IPS-15b (cell line): ENCODE measurements around the gene RGSL1.

Experiments used
- H3K27me3 ChIP-seq: one replicate; pipeline ENCODE4 v1.6.1; 2013; ENCODE audit warnings: low read length; ENCODE audit not compliant: control insufficient read depth, insufficient read depth
- H3K36me3 ChIP-seq: one replicate; pipeline ENCODE4 v1.6.1; 2013; ENCODE audit warnings: low read length; ENCODE audit not compliant: control insufficient read depth, insufficient read depth
- H3K4me1 ChIP-seq: one replicate; pipeline ENCODE4 v1.6.1; 2013; ENCODE audit warnings: mild to moderate bottlenecking, low read length; ENCODE audit not compliant: control insufficient read depth, insufficient read depth
- H3K4me3 ChIP-seq: one replicate; pipeline ENCODE4 v1.5.1; 2013; ENCODE audit warnings: low read depth, low read length
- H3K9ac ChIP-seq: one replicate; pipeline ENCODE4 v1.6.1; 2013; ENCODE audit warnings: low read depth, mild to moderate bottlenecking, low read length
- H3K9me3 ChIP-seq: one replicate; pipeline ENCODE4 v1.6.1; 2013; ENCODE audit warnings: mild to moderate bottlenecking, low read length; ENCODE audit not compliant: control insufficient read depth, insufficient read depth

The RGSL1 gene

DNA sequence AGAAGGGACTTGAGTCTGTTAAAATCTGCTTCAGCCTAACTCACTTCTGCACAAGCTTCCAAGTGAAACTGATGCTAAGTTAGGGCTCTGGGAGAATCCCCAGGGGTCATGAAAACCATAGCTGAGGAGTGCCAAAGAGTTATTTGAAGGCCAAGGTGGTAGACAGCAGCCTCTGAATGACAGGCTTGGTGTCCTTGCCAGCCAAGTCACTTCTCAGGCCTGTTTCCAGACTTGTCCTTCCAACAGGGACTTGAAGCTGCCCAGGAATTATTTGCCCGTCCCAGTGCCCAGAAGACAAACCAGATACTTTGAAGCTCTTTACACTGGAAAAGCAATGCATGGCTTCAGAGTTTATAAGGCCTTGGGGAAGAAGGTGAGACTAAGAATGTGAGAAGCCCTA, 105.5 kb downstream of the RGSL1 start:
- no peaks in the 10 kb centered on the region for H3K9me3 ChIP-seq
- H3K4me1 ChIP-seq, result no peaks in the 10 kb centered on the region
- no peak overlapping the region for H3K4me3 ChIP-seq
- no peaks in the 10 kb centered on the region for H3K36me3 ChIP-seq
- H3K9ac ChIP-seq, result no peak overlapping the region
- H3K27me3 ChIP-seq, result no peaks in the 10 kb centered on the region

- no peaks in the 10 kb centered on the region for H3K27me3 ChIP-seq
- no peak overlapping the region for H3K4me3 ChIP-seq
- no peaks in the 10 kb centered on the region for H3K4me1 ChIP-seq
- H3K9ac ChIP-seq, result no peak overlapping the region
- no peaks in the 10 kb centered on the region for H3K36me3 ChIP-seq
- no peaks in the 10 kb centered on the region for H3K9me3 ChIP-seq
Measured at GRCh38 chr1:182556279-182556678, 106.3 kb downstream of the RGSL1 start.

DNA sequence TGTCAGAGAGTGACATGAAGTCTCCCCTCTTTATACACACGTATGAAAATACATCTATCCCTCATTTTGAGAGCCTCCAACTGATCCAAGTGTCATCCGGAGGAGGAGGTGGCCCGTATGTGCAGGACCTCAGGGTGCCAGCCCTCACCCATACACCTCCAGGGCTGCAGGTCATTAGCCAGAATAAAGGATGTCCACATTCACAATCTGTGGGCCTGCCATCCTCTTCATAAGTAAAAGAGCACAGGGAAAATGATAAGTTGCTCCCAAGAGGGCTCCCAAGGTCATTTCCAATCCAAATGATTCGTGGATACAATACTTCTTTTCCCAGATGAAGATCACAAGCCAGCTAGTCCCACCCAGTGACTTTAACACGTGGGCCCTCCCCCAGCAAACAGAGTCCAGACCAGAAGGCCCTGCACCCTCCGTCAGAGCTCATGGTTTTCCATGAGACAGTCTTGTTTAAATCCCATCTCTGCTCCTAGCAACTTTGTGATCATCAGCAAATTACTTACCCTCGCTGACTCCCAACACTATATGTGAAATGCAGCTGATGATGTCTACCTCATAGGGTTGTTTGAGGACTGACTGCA, 110.5 kb downstream of the RGSL1 start:
- Histone ChIP-seq H3K9me3 (no peaks in the 10 kb centered on the region), H3K9ac (no peak overlapping the region), H3K36me3 (no peaks in the 10 kb centered on the region), H3K4me3 (no peak overlapping the region), H3K4me1 (no peaks in the 10 kb centered on the region), H3K27me3 (no peaks in the 10 kb centered on the region)

DNA sequence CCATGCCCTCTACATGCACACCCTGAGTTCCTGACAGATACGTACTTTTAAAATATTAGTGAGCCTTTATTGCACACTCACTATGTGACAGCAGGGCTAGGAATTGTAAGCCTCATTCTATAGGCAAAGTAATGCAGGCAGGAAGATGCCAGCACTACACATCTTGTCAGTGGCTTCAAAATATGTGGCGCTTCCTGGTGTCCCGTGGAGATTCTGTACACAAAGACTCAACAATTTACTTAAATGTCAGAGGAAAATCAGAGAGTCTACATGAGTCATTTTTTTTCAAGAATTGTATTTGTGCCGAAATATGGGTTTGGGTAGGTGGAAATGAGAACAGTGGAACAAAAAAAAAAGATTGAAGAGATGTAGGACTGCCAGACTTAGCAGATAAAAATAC, 111.5 kb downstream of the RGSL1 start:
- Histone ChIP-seq H3K36me3 (no peaks in the 10 kb centered on the region), H3K4me1 (no peaks in the 10 kb centered on the region), H3K27me3 (no peaks in the 10 kb centered on the region), H3K9me3 (no peaks in the 10 kb centered on the region), H3K4me3 (no peak overlapping the region), H3K9ac (no peak overlapping the region)

DNA sequence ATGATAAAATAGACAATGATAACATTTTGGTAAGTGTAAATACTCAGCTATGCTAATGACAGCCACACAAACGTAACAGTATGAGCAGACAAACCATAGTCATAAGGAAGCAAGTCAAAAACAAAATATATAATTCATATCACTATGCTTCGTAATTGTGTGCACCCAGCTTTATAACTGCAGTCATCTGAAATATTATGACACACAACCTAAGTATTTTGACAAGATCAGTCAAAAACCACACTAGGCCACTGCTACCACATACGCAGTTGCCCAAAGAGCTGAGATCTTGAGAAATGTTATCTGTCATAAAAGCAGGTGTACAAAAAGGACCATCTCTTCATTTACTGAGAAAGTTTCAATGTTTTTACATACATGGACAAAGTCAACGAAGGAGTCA, 113.1 kb downstream of the RGSL1 start:
- H3K4me1 ChIP-seq, result no peaks in the 10 kb centered on the region
- H3K9ac ChIP-seq, result no peak overlapping the region
- H3K9me3 ChIP-seq, result no peaks in the 10 kb centered on the region
- H3K4me3 ChIP-seq, result no peak overlapping the region
- H3K36me3 ChIP-seq, result no peaks in the 10 kb centered on the region
- H3K27me3 ChIP-seq, result no peaks in the 10 kb centered on the region

DNA sequence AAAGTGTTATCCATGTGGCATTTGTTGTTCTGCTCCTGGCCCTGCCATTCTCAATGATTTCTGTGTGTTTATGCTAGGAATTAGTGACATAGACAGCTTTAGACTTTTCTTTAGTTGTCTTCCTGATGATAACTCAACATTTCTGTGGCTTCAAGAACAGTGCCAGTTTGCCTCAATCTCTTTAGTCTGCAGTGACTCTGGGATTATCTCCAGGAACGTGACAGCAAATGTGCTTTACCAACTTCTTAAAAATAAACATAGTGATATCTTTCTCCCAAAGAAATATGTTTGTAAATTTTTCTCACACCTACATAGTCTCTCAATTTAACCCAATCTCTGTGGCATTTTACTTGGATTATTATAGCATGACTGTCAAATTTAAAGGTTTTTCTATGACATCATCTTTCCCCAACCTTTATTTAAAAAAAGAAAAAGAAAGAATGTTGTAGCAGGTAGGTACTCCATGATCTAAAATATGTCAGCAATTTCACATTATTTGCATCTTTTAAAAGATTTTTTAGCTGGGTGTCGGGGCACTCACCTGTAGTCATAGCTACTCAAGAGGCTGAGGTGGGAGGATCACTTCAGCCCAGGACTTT, 114.6 kb downstream of the RGSL1 start:
- Histone ChIP-seq H3K9me3 (no peaks in the 10 kb centered on the region), H3K4me1 (no peaks in the 10 kb centered on the region), H3K4me3 (no peak overlapping the region), H3K9ac (no peak overlapping the region), H3K27me3 (no peaks in the 10 kb centered on the region), H3K36me3 (no peaks in the 10 kb centered on the region)

- no peaks in the 10 kb centered on the region for H3K4me1 ChIP-seq
- no peaks in the 10 kb centered on the region for H3K36me3 ChIP-seq
- H3K27me3 ChIP-seq, result no peaks in the 10 kb centered on the region
- no peaks in the 10 kb centered on the region for H3K9me3 ChIP-seq
- H3K4me3 ChIP-seq, result no peak overlapping the region
- H3K9ac ChIP-seq, result no peak overlapping the region
Measured at GRCh38 chr1:182565537-182565936, 115.6 kb downstream of the RGSL1 start.

DNA sequence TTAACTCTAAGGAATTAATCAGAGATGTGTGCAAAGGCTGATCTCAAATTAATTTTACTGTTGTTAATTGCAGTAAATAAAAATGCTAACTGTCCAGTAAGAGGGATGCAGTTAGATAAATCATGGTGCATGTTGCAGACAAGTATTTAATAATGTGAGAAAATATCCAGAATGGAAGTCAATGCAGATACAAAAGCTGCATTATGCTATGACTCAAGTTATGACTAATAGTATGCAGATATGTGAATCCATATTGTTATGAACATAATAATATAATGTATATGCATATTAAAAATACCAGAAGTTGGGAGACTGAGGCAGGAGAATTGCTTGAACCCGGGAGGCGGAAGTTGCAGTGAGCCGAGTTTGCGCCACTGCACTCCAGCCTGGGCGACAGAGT, 117.7 kb downstream of the RGSL1 start:
- H3K9me3 ChIP-seq, result no peaks in the 10 kb centered on the region
- H3K36me3 ChIP-seq, result no peaks in the 10 kb centered on the region
- H3K9ac ChIP-seq, result no peak overlapping the region
- no peak overlapping the region for H3K4me3 ChIP-seq
- H3K4me1 ChIP-seq, result no peaks in the 10 kb centered on the region
- no peaks in the 10 kb centered on the region for H3K27me3 ChIP-seq

GRCh38 chr1:182568647-182569284, 118.8 kb downstream of the RGSL1 start:
- no peaks in the 10 kb centered on the region for H3K4me1 ChIP-seq
- H3K27me3 ChIP-seq, result no peaks in the 10 kb centered on the region
- H3K9me3 ChIP-seq, result no peaks in the 10 kb centered on the region
- H3K4me3 ChIP-seq, result no peak overlapping the region
- no peaks in the 10 kb centered on the region for H3K36me3 ChIP-seq
- H3K9ac ChIP-seq, result no peak overlapping the region

DNA sequence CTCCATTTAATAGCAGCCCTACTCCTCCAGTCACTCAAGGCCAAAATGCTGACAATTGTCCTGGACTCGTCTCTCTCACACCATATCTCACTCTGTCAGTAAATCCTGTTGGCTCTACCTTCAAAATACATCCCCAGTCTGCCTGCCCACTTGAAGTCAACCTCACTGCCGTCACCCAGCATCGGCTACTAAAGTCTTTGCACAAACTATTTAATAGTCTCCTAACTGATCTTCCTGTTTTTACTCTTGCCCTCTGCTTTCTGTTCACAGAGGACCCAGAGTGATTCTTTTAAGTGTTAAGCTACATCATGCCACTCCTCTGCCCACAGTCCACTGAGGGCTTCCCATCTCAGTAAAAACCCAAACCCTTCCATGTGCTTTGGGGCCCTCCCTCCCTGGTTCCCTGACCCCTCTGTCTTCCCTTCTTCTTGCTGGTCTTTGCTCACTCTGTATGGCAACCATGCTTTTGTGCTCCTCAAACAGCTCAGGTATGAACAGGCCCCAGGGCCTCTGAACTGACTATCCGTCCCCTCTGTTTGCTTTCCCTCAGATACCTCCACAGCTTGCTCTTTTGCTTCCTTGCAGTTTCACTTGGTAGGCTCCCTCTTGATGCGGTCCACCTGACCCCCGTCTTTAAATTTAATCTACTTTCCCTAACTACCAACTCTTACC, 120.1 kb downstream of the RGSL1 start:
- Histone ChIP-seq H3K9ac (no peak overlapping the region), H3K4me1 (no peaks in the 10 kb centered on the region), H3K9me3 (no peaks in the 10 kb centered on the region), H3K4me3 (no peak overlapping the region), H3K36me3 (no peaks in the 10 kb centered on the region), H3K27me3 (no peaks in the 10 kb centered on the region)

DNA sequence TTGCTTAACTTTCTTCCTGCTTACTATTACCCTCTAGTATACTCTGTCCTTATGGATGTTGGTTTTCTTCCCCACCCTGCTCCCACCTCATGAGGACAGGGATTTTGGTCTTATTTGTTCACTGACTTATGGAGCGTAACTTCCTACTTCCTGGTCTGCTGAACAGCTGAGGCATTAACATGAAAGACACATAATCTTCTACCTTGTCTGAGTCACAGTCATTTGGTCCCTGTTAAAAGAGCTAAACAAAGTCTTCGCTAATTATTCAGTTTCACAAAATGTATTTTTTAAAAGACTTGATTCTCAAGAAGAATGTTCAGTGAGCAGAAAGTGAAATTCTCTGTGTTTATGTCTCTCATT, 120.6 kb downstream of the RGSL1 start:
- Histone ChIP-seq H3K4me1 (no peaks in the 10 kb centered on the region), H3K27me3 (no peaks in the 10 kb centered on the region), H3K9ac (no peak overlapping the region), H3K9me3 (no peaks in the 10 kb centered on the region), H3K4me3 (no peak overlapping the region), H3K36me3 (no peaks in the 10 kb centered on the region)

- H3K9ac ChIP-seq, result no peak overlapping the region
- no peaks in the 10 kb centered on the region for H3K36me3 ChIP-seq
- H3K9me3 ChIP-seq, result no peaks in the 10 kb centered on the region
- no peak overlapping the region for H3K4me3 ChIP-seq
- no peaks in the 10 kb centered on the region for H3K4me1 ChIP-seq
- H3K27me3 ChIP-seq, result no peaks in the 10 kb centered on the region
Measured at GRCh38 chr1:182574156-182574555, 124.2 kb downstream of the RGSL1 start.
